ENCODE measurements around the gene CDH10.

GRCh38 chr5:24643880-24644279 is 898 bp downstream of the CDH10 start:
- TF ChIP-seq CTCF (conservative IDR thresholded peaks at IDR 0.05) = no peak
- TF ChIP-seq ZFX (IDR thresholded peaks at IDR 0.05) = no peak

Data from C4-2B (cell line).